GM18498 (cell line): ENCODE results near the gene BUD31.
"Not testable (repeated sequence)": the region's sequence is repeated elsewhere in the genome, so short reads cannot be mapped to it uniquely, and the experiment has no call there.

Source experiments
- ATAC-seq: cut with Tn5 transposase; IDR thresholded peaks from one replicate; pipeline ENCODE4 v1.9.1; 2021; ENCODE audit warnings: mild to moderate bottlenecking, moderate library complexity; ENCODE audit not compliant: unreplicated experiment

The BUD31 gene

DNA sequence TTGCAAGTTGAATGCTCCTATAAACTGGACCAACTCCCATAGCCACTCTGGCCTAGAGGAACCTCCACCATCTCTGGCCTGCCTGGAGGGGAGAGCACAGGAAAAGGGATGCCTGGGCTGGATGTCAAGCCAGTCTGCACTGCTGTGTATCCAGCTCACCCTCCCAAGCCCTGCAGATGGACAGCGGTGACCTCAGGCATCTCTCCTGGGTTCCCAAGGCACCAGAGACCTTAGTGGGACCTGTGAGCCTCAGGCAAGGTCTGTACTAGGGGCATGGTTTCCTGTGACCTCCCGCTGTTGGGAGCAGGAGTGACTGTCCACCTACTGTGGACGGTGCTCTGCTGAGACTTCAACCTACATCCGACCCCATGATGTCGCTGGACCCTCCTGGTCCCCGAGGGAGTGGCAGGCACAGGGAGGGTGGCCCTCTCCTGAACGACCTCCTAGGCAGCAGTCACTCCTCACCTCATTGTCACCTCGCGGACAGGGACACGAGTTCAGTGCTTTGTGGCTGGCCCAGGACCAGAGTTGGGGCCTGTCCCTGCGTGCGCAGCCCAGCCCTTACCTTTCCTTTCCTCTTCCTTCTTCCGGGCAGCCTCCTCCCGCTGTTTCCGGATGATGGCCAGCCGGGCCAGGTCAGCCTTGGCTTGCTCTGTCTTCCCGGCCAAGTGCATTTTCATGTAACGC lies 11.3 kb upstream of the BUD31 start:
- ATAC-seq: no peak

DNA sequence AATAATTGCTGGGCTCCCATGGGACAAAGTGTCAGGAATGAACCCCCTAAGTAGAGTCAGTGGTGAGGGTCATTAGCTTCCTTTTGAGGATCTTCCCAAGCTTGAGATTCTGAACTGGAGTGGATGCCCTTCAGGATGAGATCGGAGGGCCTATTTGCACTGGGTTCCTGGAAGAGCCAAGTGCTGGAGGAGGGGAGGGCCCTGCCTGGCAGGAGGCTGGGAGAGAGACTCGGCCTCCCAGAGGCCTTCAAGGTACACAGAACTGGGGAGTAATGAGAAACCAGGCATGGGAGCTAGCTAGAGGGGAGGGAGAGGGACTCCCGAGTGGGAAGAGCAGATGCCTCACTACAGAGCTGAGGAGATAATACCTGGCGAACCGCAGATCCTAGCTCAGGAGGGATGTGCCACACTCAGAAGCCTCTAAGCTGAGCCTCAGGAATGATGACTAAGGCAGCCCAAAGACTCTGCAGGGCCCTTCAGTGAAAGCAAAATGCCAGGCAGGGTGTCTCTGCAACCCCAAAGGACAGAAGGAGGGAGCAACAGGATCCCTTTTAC lies 9.8 kb upstream of the BUD31 start:
- ATAC-seq: no peak

DNA sequence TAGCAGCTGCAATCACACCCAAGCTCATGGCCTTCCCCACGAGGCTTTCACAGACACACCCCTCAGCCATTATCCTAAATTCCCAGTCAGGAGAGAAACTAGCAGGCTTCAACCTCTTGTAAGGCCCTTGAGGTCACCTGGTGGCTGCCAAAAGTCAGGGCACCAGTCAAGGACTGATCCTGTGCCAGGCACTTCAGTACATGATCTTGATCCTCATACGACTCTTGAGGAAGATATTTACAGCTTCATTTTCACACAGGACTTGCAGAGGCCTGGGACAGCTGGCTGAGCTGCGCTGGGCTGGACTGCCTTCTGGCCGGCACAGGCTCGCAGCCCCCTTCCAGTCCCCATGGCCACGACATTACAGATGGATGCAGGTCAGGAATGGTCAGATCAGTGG lies 9.2 kb upstream of the BUD31 start:
- no peak for ATAC-seq

DNA sequence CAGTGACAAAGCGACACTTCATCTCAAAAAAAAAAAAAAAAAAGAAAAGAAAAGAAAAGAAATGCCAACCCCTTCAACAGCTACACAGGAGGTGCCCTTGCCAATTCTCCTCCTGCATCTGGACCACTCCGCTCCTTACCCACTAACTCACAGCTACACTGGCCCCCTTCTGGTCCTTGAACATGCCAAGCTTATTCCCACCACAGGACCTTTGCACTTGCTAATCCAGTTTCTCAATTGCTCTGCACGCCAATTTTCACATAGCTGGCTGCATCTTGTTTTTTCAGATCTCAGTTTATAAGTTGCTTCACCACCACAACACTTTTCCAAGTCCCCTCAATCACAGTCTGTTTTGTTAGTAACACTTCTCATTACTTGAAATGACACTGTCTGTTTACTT lies 5.9 kb upstream of the BUD31 start:
- no peak for ATAC-seq

DNA sequence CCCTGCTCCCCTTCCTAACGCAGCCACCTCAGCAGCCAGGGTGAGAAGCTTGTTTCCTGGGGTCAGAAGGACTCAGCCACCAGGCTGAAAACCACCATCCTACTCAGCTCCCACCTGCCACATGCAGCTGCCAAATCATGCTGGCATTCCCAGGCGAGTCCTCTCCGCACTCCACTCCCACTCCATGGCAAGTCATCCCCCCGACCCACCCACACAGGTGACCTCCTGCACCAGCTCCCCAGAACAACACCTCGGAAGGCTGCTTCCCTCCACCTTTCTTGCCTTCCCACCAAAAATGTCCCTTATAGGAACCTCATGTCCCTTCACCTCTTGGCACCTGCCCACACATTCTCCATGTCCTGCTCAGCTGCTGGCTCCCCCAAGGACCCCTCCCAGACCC lies 5.0 kb upstream of the BUD31 start:
- ATAC-seq: no peak

DNA sequence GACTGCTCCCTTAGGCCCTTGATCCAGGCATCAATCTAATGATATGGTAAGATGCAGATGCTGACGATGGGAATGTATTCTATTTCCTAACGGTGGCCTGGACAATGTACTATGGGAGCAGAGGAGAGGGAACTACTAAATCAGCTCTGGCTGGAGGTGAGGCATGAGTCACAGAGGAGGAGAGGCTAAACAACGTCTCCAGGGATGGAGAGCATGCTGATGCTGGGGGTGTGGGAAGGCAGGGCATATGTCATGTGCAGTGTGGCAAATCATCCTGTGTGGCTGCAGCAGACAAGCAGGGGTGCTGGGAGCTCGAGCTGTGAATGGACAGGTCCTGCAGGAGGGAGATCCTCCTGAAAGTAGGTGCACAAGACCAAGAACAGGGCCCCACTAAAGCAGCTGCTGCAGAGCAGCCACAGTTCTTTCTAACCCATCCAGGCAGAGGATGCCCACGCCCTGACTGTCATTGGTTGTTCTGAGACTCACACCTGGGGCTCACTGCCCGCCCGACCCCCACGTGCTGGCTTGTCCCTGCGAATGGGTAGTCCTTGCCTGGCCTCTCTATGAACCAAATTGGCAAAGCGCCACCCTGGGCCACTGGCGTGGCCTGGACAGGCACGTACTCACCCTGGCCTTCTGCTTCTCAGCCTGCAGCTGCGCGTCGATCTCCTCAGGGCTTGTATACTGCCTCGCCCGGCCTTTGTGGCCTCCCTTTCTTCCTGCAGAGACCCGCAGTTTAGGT lies 4.4 kb upstream of the BUD31 start:
- no peak for ATAC-seq

DNA sequence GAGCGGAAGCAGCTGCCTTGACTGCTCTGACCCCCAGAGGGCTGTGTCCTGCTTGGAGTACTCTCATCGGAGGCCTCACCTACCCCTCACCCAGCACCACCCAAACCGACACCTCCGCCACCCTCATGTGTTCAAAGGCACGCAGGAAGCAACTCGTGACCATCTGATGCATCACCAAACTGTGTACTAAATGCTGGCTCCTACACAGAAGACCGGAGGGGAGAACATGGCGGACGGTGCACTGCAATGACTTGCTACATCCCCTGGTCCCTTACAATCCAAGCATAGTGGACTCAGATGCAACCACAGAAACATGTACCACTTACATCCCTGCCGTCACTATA lies 3.8 kb upstream of the BUD31 start:
- ATAC-seq: no peak

DNA sequence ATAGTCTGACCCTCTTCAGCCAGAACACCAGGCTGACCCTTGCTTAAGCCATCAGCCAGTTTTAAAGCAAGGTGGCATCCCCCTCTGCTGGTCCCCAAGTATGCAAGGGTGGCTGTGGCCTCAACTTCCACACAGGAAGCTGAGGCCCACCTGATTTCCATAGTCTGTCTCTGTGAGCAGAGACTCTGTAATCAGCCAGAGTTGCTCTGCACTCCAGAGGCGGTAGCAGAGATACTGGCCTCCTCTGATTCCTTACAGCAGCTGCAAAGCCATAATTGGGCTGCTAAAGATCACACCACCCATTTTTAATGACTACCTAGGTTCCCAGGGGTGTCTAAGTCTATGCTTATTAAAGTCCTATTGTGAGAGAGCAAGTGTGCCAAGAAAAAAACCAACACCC lies 2.2 kb upstream of the BUD31 start:
- ATAC-seq: no peak

DNA sequence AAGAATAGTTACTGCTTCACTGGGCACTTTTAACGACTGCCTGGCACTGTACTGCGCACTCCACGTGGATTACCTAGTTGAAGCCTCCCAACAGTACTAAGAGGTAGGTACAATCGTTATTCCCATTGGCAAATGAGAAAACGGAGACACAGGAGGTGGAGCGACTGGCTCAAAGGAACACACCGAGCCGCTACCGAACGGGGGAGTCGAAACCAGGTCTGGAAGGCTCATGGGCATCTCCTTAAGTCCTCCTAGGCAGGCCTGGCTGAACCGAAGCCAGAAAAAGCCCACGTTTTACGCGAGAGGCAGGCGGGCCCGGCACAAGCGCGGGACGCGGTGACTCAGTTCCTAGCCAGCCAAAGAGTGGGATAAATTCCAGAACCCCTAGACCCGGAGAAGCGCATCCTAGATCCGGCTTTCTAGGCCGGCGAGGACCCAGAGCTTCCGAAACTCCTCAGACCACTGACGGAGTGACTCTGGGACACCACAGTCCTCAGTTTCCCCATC lies 844 bp upstream of the BUD31 start:
- peak; percentile 7 for ATAC-seq

DNA sequence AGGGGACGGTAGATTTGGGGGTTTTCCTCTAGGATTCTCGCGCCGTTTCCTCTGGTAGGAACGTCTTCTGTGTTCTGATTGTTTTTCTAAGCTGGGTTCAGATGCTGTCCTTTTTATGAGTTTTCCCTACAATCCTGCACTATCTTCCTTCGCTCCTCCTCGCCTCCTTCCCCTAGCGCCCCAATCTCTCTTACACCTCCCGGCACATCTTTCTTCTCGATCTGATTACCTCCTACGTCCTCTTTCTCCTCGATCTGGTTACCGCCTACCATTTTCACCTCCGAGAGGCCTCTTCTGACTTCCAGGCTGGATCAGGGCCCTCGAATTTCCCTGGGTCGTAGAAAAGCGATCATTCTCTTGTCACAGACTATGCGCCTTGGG lies 413 bp downstream of the BUD31 start:
- ATAC-seq: peak; percentile 8

DNA sequence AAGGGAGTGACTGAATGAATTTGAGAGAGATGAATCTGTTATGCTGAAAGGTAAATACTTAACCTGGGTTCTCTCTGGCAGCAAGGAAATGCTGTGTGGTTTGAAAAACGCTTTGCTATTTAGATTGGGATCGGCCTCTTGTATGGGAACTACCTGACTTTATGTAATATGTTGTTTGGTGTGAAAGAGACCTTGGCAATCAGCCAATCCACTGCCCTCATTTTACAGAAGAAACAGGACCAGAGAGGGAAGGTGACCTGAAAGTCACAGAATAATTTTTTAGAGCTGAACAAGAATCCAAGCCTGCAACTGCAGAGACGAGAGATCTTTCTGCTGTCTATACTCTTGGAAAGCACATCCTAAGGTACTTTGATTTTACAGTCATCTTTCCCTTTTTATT lies 1.0 kb downstream of the BUD31 start:
- ATAC-seq: no peak

DNA sequence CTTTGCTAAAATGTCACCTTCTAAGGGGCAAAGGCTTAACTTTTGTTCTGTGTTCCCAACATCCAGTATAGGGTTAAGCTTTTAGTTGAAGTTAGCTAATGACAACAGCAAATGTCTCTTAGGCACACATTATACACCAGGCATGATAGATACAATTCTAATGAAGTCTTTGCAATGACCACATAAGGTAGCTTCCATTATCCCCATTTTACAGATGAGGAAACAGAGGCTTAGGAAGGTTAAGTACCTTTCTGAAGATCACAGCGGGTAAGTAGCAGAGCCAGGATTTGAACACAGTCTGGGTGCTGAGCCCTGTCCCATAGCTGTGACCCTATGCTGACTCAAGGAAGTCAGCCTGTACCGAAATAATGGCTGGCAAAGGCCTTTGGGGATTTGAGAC lies 1.9 kb downstream of the BUD31 start:
- no peak for ATAC-seq

DNA sequence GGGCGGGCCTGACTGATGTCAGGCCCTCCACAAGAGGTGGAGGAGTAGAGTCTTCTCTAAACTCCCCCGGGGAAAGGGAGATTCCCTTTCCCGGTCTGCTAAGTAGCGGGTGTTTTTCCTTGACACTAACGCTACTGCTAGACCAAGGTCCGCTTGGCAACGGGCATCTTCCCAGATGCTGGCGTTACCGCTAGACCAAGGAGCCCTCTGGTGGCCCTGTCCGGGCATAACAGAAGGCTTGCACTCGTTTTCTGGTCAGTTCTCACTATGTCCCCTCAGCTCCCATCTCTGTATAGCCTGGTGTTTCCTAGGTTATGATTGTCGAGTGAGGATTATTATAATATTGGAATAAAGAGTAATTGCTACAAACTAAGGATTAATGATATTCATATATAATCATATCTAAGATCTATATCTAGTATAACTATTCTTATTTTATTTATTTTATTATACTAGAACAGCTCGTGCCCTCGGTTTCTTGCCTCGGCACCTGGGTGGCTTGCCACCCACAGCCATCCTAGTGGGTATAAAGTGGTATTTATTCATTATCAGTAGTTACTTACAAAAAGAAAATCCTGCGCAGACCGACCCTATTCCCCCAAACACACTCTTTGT lies 6.9 kb downstream of the BUD31 start:
- not testable (repeated sequence) for ATAC-seq

DNA sequence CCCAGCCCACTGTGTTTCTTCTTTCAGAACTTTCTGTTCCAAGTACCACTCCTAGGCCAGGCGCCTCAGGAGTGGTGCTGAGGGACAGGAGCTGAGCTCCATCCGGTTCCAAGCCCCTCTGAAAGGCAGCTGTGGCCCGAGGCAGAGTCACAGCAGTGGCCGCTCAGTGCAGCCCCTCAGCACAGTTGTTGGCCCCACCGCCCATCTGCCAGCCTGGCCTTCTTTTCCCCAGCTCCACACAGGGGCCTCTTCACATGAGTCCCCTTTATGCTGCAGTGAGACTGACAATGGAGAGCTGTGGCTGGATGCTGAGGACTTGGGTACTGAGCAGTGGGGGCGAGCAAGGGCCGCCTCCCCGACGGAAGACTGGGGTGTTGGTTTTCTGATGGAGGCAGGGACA lies 9.5 kb downstream of the BUD31 start:
- ATAC-seq: no peak

DNA sequence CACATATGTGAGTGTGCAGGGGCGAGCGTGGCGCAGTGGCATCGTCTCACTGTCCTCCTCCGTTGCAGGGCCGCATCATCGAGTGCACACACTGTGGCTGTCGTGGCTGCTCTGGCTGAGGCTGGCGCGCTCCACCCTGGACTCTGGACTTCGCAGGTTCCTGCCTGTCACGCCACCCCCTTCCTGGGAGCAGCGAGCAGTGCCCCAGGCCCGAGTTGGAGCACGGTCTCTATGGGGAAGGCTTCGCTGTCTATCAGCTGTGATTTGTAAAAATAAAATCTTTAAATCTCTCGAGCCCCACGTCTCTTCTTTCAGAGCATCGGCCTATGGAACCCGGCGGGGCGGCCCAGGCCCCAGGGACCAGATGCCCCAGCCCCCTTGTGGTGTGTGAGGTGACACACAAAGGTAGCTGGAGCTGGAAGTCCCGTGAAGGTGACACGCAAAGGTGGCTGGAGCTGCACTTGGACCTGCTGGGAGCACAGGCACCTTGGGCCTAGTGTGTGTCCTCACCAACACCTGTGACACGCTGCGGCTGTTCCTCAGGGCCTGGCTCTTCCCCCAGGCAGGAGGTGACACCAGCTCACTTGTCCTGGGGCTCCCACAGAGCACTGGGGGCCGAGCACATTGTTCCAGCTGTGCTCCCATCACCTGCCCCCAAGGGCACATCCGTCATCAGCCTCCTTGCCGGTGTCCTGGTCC lies 10.7 kb downstream of the BUD31 start:
- no peak for ATAC-seq

DNA sequence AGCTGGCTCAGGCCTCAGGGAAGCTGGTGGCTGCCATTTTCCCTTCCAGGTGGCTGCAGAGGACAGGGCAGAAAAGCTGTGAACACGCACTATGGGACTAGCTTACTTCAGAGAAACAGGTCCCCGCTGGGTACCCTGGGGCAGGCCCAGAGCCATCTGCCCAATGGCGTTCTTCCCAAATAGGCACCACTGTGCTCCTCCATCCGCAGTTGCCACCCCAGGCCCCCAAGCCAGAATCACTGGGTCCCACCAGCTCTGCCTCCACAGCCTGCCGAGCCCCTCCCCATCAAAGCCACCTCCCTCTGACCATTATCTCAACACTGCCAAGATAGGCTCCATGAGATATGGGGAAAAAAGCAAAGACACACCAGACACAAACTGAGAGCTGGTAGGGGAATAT lies 11.4 kb downstream of the BUD31 start:
- ATAC-seq: no peak

DNA sequence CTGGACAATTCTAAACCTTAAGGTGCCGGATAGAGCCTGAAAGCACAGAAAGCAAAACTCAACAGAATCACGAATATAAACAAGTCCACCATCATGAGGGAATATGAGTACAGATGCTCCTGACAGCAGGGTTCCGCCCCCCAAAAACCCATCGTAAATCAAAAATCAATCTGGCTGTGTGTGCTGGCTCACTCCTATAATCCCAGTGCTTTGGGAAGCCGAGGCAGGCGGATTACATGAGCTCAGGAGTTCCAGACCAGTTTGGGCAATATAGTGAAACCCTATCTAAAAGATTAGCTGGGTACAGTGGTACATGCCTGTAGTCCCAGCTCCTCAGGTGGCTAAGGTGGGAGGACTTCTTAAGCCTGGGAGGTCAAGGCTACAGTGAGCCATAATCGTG lies 12.2 kb downstream of the BUD31 start:
- no peak for ATAC-seq

DNA sequence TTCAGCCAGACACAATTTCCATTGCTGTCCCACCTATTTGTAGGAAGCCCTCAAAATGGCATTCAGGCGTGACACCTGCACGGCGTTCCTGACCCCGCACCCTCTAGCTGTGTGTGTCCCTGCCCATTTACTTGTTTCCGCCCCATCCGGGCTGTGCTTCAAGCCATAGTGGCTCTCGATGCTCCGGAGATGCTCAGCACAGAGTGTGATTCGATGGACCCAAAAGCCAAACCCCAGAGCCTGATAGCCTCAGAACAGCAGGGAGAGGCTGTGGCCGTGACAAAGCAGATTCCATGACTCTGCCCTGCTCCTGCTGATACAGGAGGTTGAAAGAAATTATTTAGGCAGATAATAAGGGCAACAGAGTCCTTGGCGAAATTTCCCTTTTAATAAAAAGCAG lies 13.4 kb downstream of the BUD31 start:
- ATAC-seq: no peak

DNA sequence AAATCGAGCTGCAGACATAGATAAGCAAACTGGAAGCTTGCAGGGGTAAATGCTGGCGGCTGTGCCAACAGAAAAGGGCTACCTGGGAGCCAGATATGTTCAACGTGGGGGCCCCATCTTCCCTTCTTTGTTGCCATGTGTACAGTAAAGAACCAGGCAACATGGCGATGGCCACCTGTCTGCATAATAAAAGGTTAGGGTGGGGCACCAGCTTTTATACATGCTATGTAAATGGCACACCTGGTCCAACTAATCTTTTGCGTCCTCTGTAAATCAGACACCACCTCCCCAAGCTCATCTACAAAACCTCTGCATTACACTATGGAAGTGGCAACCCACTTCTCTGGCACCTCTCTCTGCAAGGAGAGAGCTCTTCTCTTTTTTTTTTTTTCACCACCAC lies 13.9 kb downstream of the BUD31 start:
- ATAC-seq: no peak

DNA sequence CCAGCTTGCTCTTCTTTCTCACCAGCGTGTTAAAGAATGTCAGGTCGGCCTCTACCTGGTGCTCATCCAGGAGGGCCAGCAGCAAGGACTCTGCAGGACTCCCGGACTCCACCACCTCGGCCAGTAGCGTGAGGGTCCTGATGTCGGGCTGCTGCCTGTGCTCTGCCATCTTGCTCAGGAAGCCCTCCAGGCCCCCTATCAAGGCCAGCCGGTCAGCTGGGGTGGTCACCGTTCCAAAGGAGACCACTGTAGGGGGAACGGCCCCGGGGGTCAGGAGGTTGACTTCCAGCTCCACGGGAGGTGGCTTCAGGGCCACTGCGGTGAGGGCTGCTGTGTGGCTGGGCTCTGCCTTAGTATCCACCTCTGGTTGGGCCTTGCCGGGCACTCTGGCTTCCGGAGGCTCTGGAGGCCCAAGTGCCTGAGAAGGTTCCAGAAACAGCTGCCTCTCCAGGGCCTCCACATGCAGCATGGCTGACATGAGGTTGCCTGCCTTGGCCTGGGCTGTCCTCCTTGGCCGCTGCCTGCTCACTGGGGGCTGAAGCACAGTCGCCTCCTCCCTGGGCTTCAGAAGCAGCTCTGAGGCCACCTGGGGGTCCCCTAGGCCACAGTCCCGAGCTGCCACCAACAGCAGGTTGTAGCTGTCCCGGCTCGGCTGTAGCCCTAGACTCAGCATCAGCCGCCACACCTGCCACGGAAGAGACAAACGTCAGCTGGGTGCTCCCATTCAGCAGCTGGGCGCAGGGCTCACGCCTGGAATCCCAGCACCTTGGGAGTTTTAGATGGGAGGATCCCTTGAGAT lies 16.4 kb downstream of the BUD31 start:
- no peak for ATAC-seq
